GM20000 (cell line): Measurements from ENCODE around the gene RNU1-1.
"Not testable (repeated sequence)": the region's sequence is repeated elsewhere in the genome, so short reads cannot be mapped to it uniquely, and the experiment has no call there.

Experiments used
- DNase-seq: peaks from one replicate; pipeline ENCODE4 v3.0.0; 2012; ENCODE audit warnings: low spot score
- TF ChIP-seq, protein P1 (sequence below): IDR thresholded peaks from 2 replicates; pipeline ENCODE4 v1.5.1; 2012; ENCODE audit warnings: mild to moderate bottlenecking, control low read depth; ENCODE audit errors: extremely low read depth, missing control alignments

Gene RNU1-1

DNA sequence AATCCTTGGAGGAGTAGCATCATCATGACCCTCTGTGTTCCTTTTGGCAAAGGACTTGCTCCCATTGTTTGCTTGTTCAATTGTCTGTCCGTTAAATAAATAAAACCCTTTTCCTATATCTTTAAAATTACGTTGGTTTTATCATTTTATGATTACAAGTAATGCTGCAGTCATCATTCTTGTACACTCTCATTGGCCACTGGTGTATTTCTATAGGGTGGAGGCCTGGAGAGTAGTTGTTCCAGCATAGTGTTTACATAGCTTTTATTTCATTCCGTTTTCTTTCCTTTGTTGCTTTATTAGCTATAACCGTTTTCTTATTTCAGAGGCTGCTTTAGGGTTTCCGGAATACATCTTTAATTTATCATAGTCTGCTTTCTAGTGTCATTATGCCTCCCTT is 7.6 kb upstream of the RNU1-1 start:
- DNase-seq: not testable (repeated sequence)

DNA sequence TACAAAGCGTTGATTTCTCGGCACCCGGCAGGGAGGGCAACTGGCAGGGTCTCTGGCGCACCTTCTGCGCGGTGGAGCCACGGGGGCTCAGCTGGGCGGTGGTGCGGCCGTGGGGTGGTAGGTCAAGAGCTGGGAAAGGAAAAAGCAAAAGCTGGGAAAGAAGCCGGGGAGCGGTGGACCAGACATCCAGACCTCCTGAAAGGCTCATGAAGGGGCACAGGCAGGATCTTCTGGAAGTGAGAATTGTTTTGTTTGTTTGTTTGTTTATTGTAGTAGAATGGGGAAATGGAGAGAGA is 7.2 kb upstream of the RNU1-1 start:
- TF ChIP-seq, protein P1, sequence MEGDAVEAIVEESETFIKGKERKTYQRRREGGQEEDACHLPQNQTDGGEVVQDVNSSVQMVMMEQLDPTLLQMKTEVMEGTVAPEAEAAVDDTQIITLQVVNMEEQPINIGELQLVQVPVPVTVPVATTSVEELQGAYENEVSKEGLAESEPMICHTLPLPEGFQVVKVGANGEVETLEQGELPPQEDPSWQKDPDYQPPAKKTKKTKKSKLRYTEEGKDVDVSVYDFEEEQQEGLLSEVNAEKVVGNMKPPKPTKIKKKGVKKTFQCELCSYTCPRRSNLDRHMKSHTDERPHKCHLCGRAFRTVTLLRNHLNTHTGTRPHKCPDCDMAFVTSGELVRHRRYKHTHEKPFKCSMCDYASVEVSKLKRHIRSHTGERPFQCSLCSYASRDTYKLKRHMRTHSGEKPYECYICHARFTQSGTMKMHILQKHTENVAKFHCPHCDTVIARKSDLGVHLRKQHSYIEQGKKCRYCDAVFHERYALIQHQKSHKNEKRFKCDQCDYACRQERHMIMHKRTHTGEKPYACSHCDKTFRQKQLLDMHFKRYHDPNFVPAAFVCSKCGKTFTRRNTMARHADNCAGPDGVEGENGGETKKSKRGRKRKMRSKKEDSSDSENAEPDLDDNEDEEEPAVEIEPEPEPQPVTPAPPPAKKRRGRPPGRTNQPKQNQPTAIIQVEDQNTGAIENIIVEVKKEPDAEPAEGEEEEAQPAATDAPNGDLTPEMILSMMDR: no peak

DNA sequence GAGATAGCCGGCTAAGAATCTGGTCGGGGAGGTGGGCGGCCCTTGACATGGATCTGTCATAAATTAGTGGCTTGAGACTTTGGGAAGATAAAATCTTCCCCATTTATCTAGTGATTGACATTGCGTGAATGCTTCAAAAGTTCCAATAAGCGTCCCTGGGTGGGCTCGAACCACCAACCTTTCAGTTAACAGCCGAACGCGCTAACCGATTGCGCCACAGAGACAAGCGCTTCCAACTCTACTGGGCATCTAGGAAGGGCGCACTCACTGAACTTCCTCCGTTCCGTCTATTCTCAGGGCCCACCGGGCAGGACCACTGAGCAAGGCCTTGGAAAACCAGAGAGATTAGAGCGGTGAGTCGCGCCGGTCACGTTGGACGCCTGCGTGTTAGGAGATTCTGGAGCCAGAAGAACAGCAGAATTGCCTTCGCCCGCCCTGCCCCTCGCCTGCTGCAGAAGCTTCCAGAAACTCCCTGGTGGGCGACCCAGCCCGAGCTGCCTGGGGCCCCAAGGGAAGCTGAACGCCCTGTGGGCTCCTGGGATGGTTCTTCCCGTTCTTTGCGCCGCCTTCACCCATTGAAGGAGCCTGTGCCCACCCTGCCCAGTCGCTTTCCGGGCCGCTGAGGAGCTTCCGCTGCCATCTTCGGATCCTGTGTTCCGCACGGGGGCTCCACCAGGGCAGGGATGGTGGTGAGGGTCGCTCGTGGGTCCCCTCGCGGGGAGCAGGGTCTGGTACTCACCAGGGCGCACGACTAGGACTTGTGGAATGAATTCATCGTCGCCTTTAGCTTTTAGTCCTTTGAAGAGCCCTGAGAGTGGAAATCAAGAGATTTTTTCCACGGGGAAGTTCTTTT is 6.6 kb upstream of the RNU1-1 start:
- DNase-seq: not testable (repeated sequence)

More for the DNA sequence above, 7.2 kb upstream of the RNU1-1 start:
- DNase-seq: no peak

GRCh38 chr1:16519255-16519951 is 5.3 kb upstream of the RNU1-1 start:
- not testable (repeated sequence) for DNase-seq

DNA sequence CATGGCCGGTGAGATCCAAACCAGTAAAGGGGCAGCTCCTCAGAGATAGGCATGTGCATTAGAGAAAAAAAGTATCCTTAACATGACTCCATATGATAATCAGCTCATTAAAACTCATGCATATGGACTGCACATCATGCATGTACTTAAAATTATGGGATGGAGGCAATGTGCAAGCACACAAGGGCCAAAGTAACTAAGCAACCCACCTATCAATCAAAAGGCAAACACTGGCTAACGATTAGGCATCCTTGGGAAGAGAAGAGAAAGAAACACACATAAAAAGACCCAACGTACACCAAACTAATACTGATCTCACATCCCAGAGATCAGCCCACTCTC is 4.8 kb upstream of the RNU1-1 start:
- DNase-seq: not testable (repeated sequence)

DNA sequence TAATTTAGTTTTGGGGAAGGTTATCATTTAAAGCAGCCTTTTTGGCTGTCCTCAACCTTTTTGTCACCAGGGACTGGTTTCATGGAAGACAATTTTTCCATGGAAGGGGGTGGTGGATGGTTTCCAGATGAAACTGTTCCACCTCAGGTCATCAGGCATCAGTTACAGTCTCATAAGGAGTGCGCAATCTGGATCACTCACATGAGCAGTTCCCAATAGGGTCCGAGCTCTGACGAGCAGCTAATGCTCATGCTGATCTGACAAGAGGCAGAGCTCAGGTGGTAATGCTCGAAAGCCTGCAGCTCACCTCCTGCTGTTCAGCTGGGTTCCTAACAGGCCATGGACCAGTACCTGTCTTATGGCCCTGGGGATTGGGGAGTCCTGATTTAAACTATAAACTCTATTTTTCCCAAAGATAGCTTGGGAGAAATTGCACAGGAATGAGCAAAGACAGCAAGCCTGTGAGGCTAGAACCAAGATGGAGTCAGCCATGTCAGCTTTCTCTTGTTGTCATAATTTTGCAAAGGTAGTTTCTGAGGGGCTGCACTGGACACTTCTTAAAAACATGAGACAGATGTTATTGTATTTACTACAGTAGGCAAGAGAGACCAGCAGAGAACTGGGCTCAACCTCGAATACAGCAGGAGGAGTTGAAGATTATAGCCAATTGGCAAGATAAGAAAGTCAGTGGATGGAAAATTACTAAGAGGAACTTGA is 2.8 kb upstream of the RNU1-1 start:
- DNase-seq: not testable (repeated sequence)

- peak; percentile 64 for DNase-seq
Observed at GRCh38 chr1:16513412-16514106, 526 bp downstream of the RNU1-1 start.

DNA sequence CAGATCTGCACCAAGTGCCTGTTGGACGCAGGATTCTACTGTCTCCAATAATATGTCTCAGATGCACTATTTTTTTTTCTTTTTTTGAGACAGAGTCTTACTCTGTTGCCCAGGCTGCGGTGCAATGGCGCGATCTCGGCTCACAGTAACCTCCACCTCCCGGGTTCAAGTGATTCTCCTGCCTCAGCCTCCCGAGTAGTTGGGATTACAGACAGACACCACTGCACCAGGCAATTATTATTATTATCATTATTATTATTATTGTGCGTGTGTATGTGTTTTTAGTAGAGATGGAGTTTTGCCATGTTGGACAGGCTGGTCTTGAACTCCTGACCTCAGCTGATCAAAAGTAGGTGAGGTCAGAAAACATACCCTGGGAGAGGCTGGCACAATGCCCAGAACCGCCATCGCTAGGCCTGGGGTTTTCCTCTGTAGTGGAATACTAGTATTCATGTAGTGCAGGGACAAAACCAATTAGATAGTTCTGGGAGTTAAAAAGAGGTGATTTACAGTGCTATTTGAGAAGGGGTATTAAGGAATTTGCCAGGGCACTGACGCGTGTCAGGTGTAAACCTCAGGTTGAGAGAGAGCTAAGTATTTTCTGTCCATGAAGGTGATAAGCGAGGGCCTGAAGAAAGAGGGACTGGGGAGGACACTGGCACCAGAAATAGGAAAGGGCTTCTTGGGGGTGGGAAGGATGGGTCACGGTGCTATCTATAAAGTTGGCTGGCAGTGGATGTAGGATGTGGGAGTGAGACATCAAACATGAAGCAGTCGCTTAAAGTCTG is 1.3 kb downstream of the RNU1-1 start:
- not testable (repeated sequence) for DNase-seq

GRCh38 chr1:16511926-16512325 is 2.2 kb downstream of the RNU1-1 start:
- not testable (repeated sequence) for DNase-seq

GRCh38 chr1:16508861-16509445 is 5.1 kb downstream of the RNU1-1 start:
- DNase-seq: not testable (repeated sequence)

DNA sequence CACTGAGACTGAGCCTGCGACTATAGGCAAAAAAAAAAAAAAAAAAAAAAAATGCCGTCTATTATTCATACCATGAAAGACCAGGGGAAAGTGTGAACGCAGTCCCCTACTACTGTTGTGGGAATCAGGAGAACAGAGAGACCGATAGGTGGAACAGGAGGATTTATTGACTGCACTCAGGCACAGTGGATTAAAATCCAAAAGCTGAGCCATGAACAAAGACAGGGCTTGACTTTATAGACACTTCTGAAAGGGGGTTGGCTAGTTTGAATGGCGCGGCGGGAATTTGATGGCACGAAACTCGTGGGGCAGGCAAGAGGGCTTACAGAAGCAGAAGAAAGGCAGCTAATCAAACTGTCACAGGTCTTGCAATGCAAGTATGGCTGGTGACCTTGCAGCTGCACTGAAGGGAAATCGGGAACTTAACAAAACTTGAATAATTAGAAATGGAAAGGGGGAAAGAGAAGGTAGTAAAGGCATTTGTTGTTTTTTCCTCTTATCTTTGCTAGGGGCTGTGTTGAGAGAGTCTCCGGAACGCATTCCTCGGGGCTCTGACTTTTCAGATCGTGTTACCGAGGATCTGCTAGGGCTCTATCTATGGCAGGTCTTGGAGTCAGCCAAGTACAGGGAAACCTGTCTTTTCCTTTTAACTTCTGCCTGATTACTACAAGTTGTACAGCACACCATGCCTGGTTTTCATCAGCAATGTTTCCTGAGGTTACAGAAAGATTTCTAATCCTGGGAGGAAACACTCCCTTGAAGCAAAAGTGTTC is 7.5 kb downstream of the RNU1-1 start:
- not testable (repeated sequence) for DNase-seq

GRCh38 chr1:16505870-16506269 is 8.2 kb downstream of the RNU1-1 start:
- DNase-seq: not testable (repeated sequence)

GRCh38 chr1:16503494-16503893 is 10.6 kb downstream of the RNU1-1 start:
- no peak for DNase-seq
- TF ChIP-seq, protein P1: no peak

- not testable (repeated sequence) for DNase-seq
Observed at GRCh38 chr1:16501446-16501845, 12.6 kb downstream of the RNU1-1 start.

DNA sequence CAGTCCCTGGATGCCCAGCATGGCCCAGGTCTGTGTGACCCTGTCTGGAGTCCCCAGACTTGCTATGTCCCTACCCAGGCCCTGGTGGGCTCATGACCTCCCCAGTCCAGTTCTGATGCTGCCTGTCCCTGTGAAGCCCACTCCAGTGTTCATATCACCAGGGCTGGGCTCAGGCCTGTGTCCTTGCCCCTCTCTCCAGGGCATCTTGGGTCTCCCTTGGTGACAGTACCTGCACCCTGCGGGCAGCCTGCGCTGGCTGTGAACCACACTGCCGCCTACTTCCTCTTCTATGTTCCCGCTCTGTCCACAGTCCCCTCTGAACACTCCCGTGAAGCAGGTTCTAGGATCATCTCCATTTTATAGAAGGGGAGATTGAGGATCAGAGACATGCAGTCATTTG is 13.1 kb downstream of the RNU1-1 start:
- not testable (repeated sequence) for DNase-seq

DNA sequence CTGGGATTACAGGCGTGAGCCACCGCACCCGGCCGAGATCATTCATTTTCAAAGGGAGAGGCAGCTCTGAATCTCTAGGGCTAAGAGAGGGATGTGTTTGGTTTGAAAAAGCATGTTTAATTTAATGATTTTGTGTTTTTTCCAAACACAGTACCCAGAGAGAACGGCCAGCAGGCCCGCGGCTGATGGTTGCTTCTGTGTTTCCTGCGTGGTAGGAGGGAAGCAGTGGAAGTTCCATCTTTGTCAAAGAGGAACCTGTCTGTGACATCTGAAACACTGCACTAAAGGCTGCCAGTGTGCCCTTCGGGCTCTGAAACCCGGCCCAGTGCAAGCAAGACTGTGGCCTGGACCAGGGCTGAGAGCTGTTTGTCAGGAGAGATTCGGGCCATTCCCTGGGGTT is 13.6 kb downstream of the RNU1-1 start:
- DNase-seq: not testable (repeated sequence)
